ENCODE measurements around the gene CSNK1D.

GRCh38 chr17:82247856-82248671, 25.4 kb downstream of the CSNK1D start:
- no peak for TF ChIP-seq CTCF (IDR thresholded peaks at IDR 0.05)
- TF ChIP-seq POLR2AphosphoS5 (IDR thresholded peaks at IDR 0.05) = no peak

All from stomach (tissue), 4 donors.